Measurements from ENCODE around the gene CEP20.

CEP20 gene

GRCh38 chr16:15897121-15897780 lies 8.8 kb upstream of the CEP20 start:
- DNase-seq, result no peak

- DNase-seq, result no peak
Measured at GRCh38 chr16:15894571-15895374, 6.4 kb upstream of the CEP20 start.

- no peak for DNase-seq
Measured at GRCh38 chr16:15891508-15891907, 3.1 kb upstream of the CEP20 start.

GRCh38 chr16:15887283-15887682 lies 1.1 kb downstream of the CEP20 start:
- DNase-seq, result no peak

GRCh38 chr16:15886078-15886477 lies 2.3 kb downstream of the CEP20 start:
- no peak for DNase-seq

- no peak for DNase-seq
Measured at GRCh38 chr16:15885560-15886001, 2.8 kb downstream of the CEP20 start.

- no peak for DNase-seq
Measured at GRCh38 chr16:15882563-15882962, 5.8 kb downstream of the CEP20 start.

GRCh38 chr16:15881794-15882379 lies 6.5 kb downstream of the CEP20 start:
- DNase-seq, result no peak

- no peak for DNase-seq
Measured at GRCh38 chr16:15880434-15881308, 7.7 kb downstream of the CEP20 start.

- DNase-seq, result no peak
Measured at GRCh38 chr16:15879255-15879811, 9.1 kb downstream of the CEP20 start.

- DNase-seq, result no peak
Measured at GRCh38 chr16:15876503-15876902, 11.9 kb downstream of the CEP20 start.

- no peak for DNase-seq
Measured at GRCh38 chr16:15874745-15875314, 13.6 kb downstream of the CEP20 start.

GRCh38 chr16:15873737-15874136 lies 14.7 kb downstream of the CEP20 start:
- no peak for DNase-seq

GRCh38 chr16:15873301-15873700 lies 15.1 kb downstream of the CEP20 start:
- no peak for DNase-seq

- no peak for DNase-seq
Measured at GRCh38 chr16:15870011-15870410, 18.4 kb downstream of the CEP20 start.

GRCh38 chr16:15866451-15866850 lies 22.0 kb downstream of the CEP20 start:
- DNase-seq, result no peak

GRCh38 chr16:15865742-15866141 lies 22.7 kb downstream of the CEP20 start:
- DNase-seq, result no peak

- no peak for DNase-seq
Measured at GRCh38 chr16:15864939-15865338, 23.5 kb downstream of the CEP20 start.

GRCh38 chr16:15861996-15862395 lies 26.4 kb downstream of the CEP20 start:
- no peak for DNase-seq

GRCh38 chr16:15858921-15859668 lies 29.3 kb downstream of the CEP20 start:
- no peak for DNase-seq

- no peak for DNase-seq
Measured at GRCh38 chr16:15857724-15858560, 30.5 kb downstream of the CEP20 start.

All from KG1 (cell line).